Measurements from ENCODE around the gene B9D1.
"Not testable (repeated sequence)": the region's sequence is repeated elsewhere in the genome, so short reads cannot be mapped to it uniquely, and the experiment has no call there.

Gene B9D1

DNA sequence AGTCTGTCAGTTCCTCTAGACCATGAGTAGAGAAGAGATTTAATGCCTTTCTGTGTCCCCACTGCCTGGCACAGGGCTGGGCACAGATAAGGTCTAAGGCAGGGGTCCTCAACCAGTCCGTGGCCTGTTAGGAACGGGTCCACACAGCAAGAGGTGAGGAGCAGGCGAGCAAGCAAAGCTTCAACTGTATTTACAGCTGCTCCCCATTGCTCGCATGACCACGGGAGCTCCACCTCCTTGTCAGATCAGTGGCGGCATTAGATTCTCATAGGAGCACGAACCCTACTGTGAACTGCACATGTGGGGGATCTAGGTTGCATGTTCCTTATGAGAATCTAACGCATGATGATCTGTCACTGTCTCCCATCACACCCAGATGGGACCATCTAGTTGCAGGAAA is 1.8 kb downstream of the B9D1 start:
- DNase-seq (ENCODE audit: low read depth, low spot score) = no peak
- CTCF ChIA-PET = interaction anchor here (3.1 to 14.4 kb wide), 2 partner anchors 18 to 86 kb away, joined by 42 to 293 read pairs; partner anchors contain the start of gene MAPK7
- no peak for TF ChIP-seq CTCF (IDR thresholded peaks at IDR 0.05; ENCODE audit: insufficient read depth, low read length, missing control alignments)
- H3K4me3 ChIP-seq (ENCODE audit: low read depth, low read length) = no peak overlapping the region
- POLR2A ChIA-PET = interaction anchor here (0.7 kb wide), 1 partner anchor 17 kb away, joined by 3 read pairs; no protein-coding TSS in a partner anchor

DNA sequence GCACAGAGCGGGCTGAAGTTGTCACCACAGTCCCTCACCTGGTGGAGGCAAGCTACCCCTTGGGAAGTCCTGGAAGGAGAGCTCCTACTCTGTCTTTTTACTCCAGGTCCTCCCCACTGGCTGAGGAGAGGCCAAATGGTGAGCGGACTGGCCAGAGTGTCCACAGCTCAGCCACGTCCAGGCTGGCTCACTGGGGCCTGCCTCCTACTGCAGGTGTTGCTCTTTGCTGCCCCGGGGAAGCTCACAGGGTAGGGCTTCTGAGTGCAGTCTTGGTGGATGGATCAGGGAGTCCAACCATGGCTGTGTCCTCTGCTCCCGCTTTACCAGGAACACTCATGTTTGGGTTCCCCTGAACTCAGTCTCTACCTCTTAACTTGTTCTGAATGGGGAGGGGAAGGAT is 2.7 kb downstream of the B9D1 start:
- no peak for TF ChIP-seq CTCF (IDR thresholded peaks at IDR 0.05; ENCODE audit: insufficient read depth, low read length, missing control alignments)
- no peak overlapping the region for H3K4me3 ChIP-seq (ENCODE audit: low read depth, low read length)
- DNase-seq (ENCODE audit: low read depth, low spot score) = no peak
- CTCF ChIA-PET = interaction anchor here (1.4 to 14.4 kb wide), 3 partner anchors 11 to 403 kb away, joined by 4 to 293 read pairs (median 4); no protein-coding TSS in a partner anchor
- POLR2A ChIA-PET = no interaction called here

GRCh38 chr17:19359151-19359550 is 3.4 kb downstream of the B9D1 start:
- POLR2A ChIA-PET = no interaction called here
- TF ChIP-seq CTCF (IDR thresholded peaks at IDR 0.05; ENCODE audit: insufficient read depth, low read length, missing control alignments) = no peak
- H3K4me3 ChIP-seq (ENCODE audit: low read depth, low read length) = no peak overlapping the region
- DNase-seq (ENCODE audit: low read depth, low spot score) = no peak
- CTCF ChIA-PET = interaction anchor here (1.4 to 14.4 kb wide), 4 partner anchors 11 to 404 kb away, joined by 4 to 293 read pairs (median 4); no protein-coding TSS in a partner anchor

DNA sequence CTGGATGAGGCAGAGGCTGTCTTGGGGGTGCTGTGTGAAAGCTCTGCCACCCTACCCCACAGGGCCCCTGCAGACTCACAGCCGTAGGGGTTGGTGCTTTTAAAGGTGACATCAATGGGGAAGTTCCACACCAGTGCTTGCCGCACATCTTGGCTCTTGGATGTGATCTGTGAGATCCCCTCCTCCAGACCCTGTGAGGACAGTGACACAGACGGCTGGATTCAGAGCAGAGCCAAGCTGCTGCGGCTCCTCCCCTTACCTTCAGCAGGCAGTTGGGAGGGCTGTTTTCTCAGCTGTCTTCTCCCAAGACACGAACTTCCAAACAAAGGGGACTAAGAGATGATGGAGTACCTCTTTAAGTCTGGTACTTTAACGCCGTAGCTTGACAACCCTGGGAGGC is 4.8 kb downstream of the B9D1 start:
- POLR2A ChIA-PET = no interaction called here
- DNase-seq (ENCODE audit: low read depth, low spot score) = no peak
- CTCF ChIA-PET = interaction anchor here (1.0 to 14.4 kb wide), 3 partner anchors 89 to 405 kb away, joined by 3 to 293 read pairs (median 5); no protein-coding TSS in a partner anchor
- no peak for TF ChIP-seq CTCF (IDR thresholded peaks at IDR 0.05; ENCODE audit: insufficient read depth, low read length, missing control alignments)
- no peak overlapping the region for H3K4me3 ChIP-seq (ENCODE audit: low read depth, low read length)

- CTCF ChIA-PET = interaction anchor here (0.5 to 14.4 kb wide), 5 partner anchors 8 to 405 kb away, joined by 3 to 293 read pairs (median 3); no protein-coding TSS in a partner anchor
- H3K4me3 ChIP-seq (ENCODE audit: low read depth, low read length) = no peak overlapping the region
- POLR2A ChIA-PET = no interaction called here
- TF ChIP-seq CTCF (IDR thresholded peaks at IDR 0.05; ENCODE audit: insufficient read depth, low read length, missing control alignments) = no peak
- DNase-seq (ENCODE audit: low read depth, low spot score) = no peak
These were observed 5.2 kb downstream of the B9D1 start for GRCh38 chr17:19357351-19357750.

- TF ChIP-seq CTCF (IDR thresholded peaks at IDR 0.05; ENCODE audit: insufficient read depth, low read length, missing control alignments) = no peak
- CTCF ChIA-PET = interaction anchor here (1.3 to 14.4 kb wide), 6 partner anchors 9 to 408 kb away, joined by 3 to 293 read pairs (median 6); partner anchors contain the start of gene B9D1
These were observed 7.8 kb downstream of the B9D1 start for GRCh38 chr17:19354748-19355147.

DNA sequence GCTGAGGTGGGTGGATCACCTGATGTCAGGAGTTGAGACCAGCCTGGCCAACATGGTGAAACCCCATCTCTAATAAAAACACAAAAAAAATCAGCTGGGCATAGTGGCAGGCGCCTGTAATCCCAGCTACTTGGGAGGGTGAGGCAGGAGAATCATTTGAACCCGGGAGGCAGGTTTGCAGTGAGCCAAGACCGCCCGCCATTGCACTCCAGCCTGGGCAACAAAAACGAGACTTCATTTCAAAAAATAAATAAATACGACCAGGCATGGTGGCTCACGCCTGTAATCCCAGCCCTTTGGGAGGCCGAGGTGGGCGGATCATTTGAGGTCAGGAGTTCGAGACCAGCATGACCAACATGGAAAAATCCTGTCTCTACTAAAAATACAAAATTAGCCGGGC is 9.1 kb downstream of the B9D1 start:
- ChIA-PET POLR2A (interaction anchor here (1.2 to 1.6 kb wide), 2 partner anchors 9 to 24 kb away, joined by 8 to 9 read pairs; partner anchors contain the start of genes B9D1 and MAPK7), CTCF (interaction anchor here (1.0 to 14.4 kb wide), 7 partner anchors 8 to 94 kb away, joined by 3 to 293 read pairs (median 4); partner anchors contain the start of genes B9D1 and MAPK7)
- not testable (repeated sequence) for H3K4me3 ChIP-seq (ENCODE audit: low read depth, low read length); DNase-seq (ENCODE audit: low read depth, low spot score)

More at GRCh38 chr17:19354748-19355147, 7.8 kb downstream of the B9D1 start:
- POLR2A ChIA-PET = interaction anchor here (1.2 to 1.6 kb wide), 2 partner anchors 8 to 23 kb away, joined by 8 to 9 read pairs; partner anchors contain the start of genes B9D1 and MAPK7
- DNase-seq (ENCODE audit: low read depth, low spot score) = no peak
- H3K4me3 ChIP-seq (ENCODE audit: low read depth, low read length) = no peak overlapping the region
